Fibroblast of lung (primary cell): ENCODE results near the gene BRD7. TPM values are rescaled to one million over a fixed set of nuclear protein-coding genes. Genes with fewer than 3 reads are reported as not detected.

Source experiments
- DNase-seq, 2 donors: peaks; one replicate each; pipeline versions ENCODE4 v3.0.0 to v3.0.0-alpha.2; 2010; ENCODE audit warnings: low read depth in 2 of 2
- H2AFZ ChIP-seq: 2 replicates; pipeline ENCODE4 v1.5.1; 2012; ENCODE audit warnings: low read length, control low read depth, inconsistent platforms
- H3K27ac ChIP-seq: 2 replicates; pipeline ENCODE4 v1.5.1; 2011; ENCODE audit warnings: low read length, control low read depth; ENCODE audit not compliant: insufficient read depth
- H3K27me3 ChIP-seq: 2 replicates; pipeline ENCODE4 v1.5.1; 2011; ENCODE audit warnings: mild to moderate bottlenecking, low read length; ENCODE audit not compliant: control insufficient read depth, insufficient read depth
- H3K36me3 ChIP-seq: 2 replicates; pipeline ENCODE4 v1.5.1; 2011; ENCODE audit warnings: low read length; ENCODE audit not compliant: control insufficient read depth, insufficient read depth
- H3K4me1 ChIP-seq: 2 replicates; pipeline ENCODE4 v1.5.1; 2011; ENCODE audit warnings: low read length; ENCODE audit not compliant: control insufficient read depth, insufficient read depth; ENCODE audit errors: extremely low read depth
- H3K4me2 ChIP-seq: 2 replicates; pipeline ENCODE4 v1.5.1; 2011; ENCODE audit warnings: low read length, control low read depth; ENCODE audit not compliant: insufficient read depth; ENCODE audit errors: extremely low read depth
- H3K4me3 ChIP-seq, 4 experiments: fragments of 200-600 bp in 1 of 4; sonication (generic) in 1 of 4; replicated peaks in 1 of 4; 2 replicates each; pipeline ENCODE4 v1.5.1; 2011 to 2016; ENCODE audit warnings: low read length in 4 of 4, low read depth in 3 of 4, mild to moderate bottlenecking in 3 of 4, control low read depth in 2 of 4, inconsistent platforms in 1 of 4, mixed read lengths in 1 of 4; ENCODE audit not compliant: insufficient read depth in 1 of 4; ENCODE audit errors: control extremely low read depth in 1 of 4
- H3K79me2 ChIP-seq: 2 replicates; pipeline ENCODE4 v1.5.1; 2012; ENCODE audit warnings: mild to moderate bottlenecking, low read length, inconsistent platforms; ENCODE audit not compliant: control insufficient read depth, insufficient read depth
- H3K9ac ChIP-seq: 2 replicates; pipeline ENCODE4 v1.5.1; 2011; ENCODE audit warnings: mild to moderate bottlenecking, low read length, control low read depth; ENCODE audit not compliant: insufficient read depth
- H3K9me3 ChIP-seq: 2 replicates; pipeline ENCODE4 v1.5.1; 2012; ENCODE audit warnings: low read depth, low read length; ENCODE audit not compliant: control insufficient read depth, insufficient read depth
- H4K20me1 ChIP-seq: 2 replicates; pipeline ENCODE4 v1.5.1; 2011; ENCODE audit warnings: low read length; ENCODE audit not compliant: control insufficient read depth, insufficient read depth; ENCODE audit errors: extremely low read depth
- EZH2 ChIP-seq: IDR thresholded peaks from 2 replicates; pipeline ENCODE4 v1.5.1; 2012; ENCODE audit warnings: low read length, control low read depth, mild to moderate bottlenecking; ENCODE audit errors: missing control alignments
- polyA plus RNA-seq, 2 donors: library from polyadenylated mRNA; depleted of rRNA in 1 of 2; stranded (reverse) in 1 of 2; unstranded in 1 of 2; fragments of >200 nt; gene quantifications; 2 replicates each; pipeline ENCODE4 v1.2.1, GENCODE V29; 2011 to 2012; ENCODE audit warnings: missing spikeins in 1 of 2
- total RNA-seq: library from RNA; depleted of rRNA; stranded (reverse); fragments of >200 nt; gene quantifications from 2 replicates; pipeline ENCODE4 v1.2.1, GENCODE V29; 2014
- TF ChIP-seq, protein P1 (sequence below), 2 donors: IDR thresholded peaks in 1 of 2; conservative IDR thresholded peaks in 1 of 2; 1 replicate in 1 of 2; 2 replicates in 1 of 2; pipeline ENCODE4 v1.5.1; 2011 to 2012; ENCODE audit warnings: low read length in 2 of 2, control low read depth in 1 of 2, inconsistent platforms in 1 of 2, low read depth in 1 of 2, mild to moderate bottlenecking in 1 of 2

The BRD7 gene
- total and polyA plus RNA-seq, 2 donors (not counting 1 experiment from before 2014, with no cell fraction given) = 50.0 to 51.5 TPM

- Histone ChIP-seq H3K4me1 (peaks cover 2% of the 10 kb centered on the region), H3K79me2 (no peaks in the 10 kb centered on the region), H3K27ac (no peak overlapping the region), H2AFZ (no peak overlapping the region), H3K27me3 (no peaks in the 10 kb centered on the region), H3K9me3 (no peaks in the 10 kb centered on the region), H3K4me3 (no peak overlapping the region), H3K36me3 (peaks cover 8% of the 10 kb centered on the region), H3K9ac (no peak overlapping the region), H3K4me2 (no peak overlapping the region), H4K20me1 (no peaks in the 10 kb centered on the region)
- TF ChIP-seq, protein P1, sequence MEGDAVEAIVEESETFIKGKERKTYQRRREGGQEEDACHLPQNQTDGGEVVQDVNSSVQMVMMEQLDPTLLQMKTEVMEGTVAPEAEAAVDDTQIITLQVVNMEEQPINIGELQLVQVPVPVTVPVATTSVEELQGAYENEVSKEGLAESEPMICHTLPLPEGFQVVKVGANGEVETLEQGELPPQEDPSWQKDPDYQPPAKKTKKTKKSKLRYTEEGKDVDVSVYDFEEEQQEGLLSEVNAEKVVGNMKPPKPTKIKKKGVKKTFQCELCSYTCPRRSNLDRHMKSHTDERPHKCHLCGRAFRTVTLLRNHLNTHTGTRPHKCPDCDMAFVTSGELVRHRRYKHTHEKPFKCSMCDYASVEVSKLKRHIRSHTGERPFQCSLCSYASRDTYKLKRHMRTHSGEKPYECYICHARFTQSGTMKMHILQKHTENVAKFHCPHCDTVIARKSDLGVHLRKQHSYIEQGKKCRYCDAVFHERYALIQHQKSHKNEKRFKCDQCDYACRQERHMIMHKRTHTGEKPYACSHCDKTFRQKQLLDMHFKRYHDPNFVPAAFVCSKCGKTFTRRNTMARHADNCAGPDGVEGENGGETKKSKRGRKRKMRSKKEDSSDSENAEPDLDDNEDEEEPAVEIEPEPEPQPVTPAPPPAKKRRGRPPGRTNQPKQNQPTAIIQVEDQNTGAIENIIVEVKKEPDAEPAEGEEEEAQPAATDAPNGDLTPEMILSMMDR (conservative IDR thresholded peaks at IDR 0.05 in 1 of 2, IDR thresholded peaks at IDR 0.05 in 1 of 2; ENCODE audit: low read depth in 1 of 2, low read length in 2 of 2) = no peak
- no peak for TF ChIP-seq EZH2
- peak; percentile 15 to 28 for DNase-seq
Measured at GRCh38 chr16:50329446-50330189, 39.2 kb downstream of the BRD7 start.

DNA sequence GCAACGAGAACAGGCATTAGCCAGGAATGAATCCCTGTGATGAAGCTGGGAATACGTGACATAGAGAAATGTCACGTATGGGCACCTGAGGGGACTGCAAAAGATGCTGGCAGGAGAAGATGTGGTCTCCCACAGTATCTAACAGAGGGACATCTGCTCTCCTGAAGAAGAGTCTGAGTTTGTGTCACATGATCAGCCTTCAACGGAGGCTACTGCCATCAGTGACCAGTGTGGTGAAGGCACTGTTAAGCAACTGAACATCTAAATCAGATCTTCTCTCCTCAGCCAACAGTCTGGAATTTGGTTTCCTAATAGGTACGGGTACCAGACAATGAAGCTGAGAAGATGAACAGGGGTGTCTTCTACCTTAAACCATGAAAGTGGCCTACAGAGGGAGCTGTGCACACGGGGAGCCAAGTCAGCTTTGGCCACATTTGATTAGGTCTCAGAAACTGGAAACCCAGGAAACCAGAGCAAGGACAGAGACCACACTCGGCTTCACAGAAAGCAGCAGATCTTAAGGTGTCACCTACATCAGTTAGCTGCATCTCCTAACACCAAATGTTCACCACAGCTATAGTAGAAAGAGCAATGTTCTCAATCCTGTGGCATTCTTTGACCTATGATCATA is 41.8 kb downstream of the BRD7 start:
- no peak overlapping the region for H3K27ac ChIP-seq
- no peaks in the 10 kb centered on the region for H3K27me3 ChIP-seq
- DNase-seq = peak; percentile 29 to 31
- peaks cover 2% of the 10 kb centered on the region for H3K4me1 ChIP-seq
- no peak overlapping the region for H2AFZ ChIP-seq
- H3K79me2 ChIP-seq = no peaks in the 10 kb centered on the region
- H4K20me1 ChIP-seq = no peaks in the 10 kb centered on the region
- H3K4me2 ChIP-seq = no peak overlapping the region
- H3K9ac ChIP-seq = no peak overlapping the region
- TF ChIP-seq, protein P1 (conservative IDR thresholded peaks at IDR 0.05 in 1 of 2, IDR thresholded peaks at IDR 0.05 in 1 of 2; ENCODE audit: low read depth in 1 of 2, low read length in 2 of 2) = peak; percentile 58 to 63
- no peak for TF ChIP-seq EZH2
- no peak overlapping the region for H3K4me3 ChIP-seq
- H3K9me3 ChIP-seq = no peaks in the 10 kb centered on the region
- peaks cover 3% of the 10 kb centered on the region for H3K36me3 ChIP-seq

DNA sequence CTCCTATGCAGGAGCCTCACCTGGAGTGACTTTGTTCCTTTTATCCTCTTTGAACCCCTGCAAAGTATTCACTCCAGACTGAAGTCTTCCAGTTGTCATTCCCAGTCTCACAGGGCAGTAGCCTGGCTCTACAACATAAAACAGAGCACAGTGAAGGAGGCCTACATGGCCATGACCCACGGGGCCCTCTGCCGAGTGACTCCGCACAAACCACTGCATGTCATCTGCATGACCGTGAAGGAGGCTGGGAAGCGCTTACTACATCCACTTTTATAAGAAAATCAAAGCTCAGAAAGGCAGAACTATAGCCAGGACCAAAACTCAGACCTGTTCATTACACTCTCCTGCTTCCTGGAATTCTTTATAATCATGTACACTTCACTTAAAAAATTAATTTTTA is 42.5 kb downstream of the BRD7 start:
- Histone ChIP-seq H3K4me3 (no peak overlapping the region), H3K9me3 (no peaks in the 10 kb centered on the region), H2AFZ (no peak overlapping the region), H4K20me1 (no peaks in the 10 kb centered on the region), H3K9ac (no peak overlapping the region), H3K79me2 (no peaks in the 10 kb centered on the region), H3K27ac (no peak overlapping the region), H3K27me3 (no peaks in the 10 kb centered on the region), H3K4me2 (no peak overlapping the region), H3K4me1 (peaks cover 2% of the 10 kb centered on the region), H3K36me3 (peaks cover 3% of the 10 kb centered on the region)
- no peak for DNase-seq
- TF ChIP-seq, protein P1 (conservative IDR thresholded peaks at IDR 0.05 in 1 of 2, IDR thresholded peaks at IDR 0.05 in 1 of 2; ENCODE audit: low read depth in 1 of 2, low read length in 2 of 2) = no peak
- no peak for TF ChIP-seq EZH2
